DOHH2 (cell line): ENCODE measurements around the gene TCF19.
"Not testable (repeated sequence)": the region's sequence is repeated elsewhere in the genome, so short reads cannot be mapped to it uniquely, and the experiment has no call there.

ENCODE experiments used
- CTCF ChIP-seq: fragments of 200-600 bp; sonication (generic); IDR thresholded peaks from one replicate; pipeline ENCODE4 v1.5.1; 2014; ENCODE audit warnings: antibody characterized with exemption, mild to moderate bottlenecking, low read depth, low read length; ENCODE audit not compliant: poor library complexity, severe bottlenecking
- EZH2phosphoT487 ChIP-seq: fragments of 200-600 bp; sonication (generic); IDR thresholded peaks from 2 replicates; pipeline ENCODE4 v1.6.1; 2017; ENCODE audit warnings: borderline replicate concordance, mild to moderate bottlenecking, antibody characterized with exemption, low read length, moderate library complexity, mixed read lengths

DNA sequence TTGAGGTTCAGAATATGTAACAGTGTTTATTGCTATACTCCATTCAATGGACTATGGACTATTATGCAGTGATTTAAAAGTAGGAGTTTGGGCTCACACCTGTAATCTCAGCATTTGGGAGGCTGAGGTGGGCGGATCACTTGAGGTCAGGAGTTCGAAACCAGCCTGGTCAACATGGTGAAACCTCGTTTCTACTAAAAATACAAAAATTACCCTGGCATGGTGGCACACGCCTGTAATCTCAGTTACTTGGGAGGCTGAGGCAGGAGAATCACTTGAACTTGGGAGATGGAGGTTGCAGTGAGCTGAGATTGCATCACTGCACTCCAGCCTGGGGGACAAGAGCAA, 40.7 kb downstream of the TCF19 start:
- TF ChIP-seq CTCF, EZH2phosphoT487: not testable (repeated sequence)
